ENCODE results near the gene SUFU.

SUFU gene

DNA sequence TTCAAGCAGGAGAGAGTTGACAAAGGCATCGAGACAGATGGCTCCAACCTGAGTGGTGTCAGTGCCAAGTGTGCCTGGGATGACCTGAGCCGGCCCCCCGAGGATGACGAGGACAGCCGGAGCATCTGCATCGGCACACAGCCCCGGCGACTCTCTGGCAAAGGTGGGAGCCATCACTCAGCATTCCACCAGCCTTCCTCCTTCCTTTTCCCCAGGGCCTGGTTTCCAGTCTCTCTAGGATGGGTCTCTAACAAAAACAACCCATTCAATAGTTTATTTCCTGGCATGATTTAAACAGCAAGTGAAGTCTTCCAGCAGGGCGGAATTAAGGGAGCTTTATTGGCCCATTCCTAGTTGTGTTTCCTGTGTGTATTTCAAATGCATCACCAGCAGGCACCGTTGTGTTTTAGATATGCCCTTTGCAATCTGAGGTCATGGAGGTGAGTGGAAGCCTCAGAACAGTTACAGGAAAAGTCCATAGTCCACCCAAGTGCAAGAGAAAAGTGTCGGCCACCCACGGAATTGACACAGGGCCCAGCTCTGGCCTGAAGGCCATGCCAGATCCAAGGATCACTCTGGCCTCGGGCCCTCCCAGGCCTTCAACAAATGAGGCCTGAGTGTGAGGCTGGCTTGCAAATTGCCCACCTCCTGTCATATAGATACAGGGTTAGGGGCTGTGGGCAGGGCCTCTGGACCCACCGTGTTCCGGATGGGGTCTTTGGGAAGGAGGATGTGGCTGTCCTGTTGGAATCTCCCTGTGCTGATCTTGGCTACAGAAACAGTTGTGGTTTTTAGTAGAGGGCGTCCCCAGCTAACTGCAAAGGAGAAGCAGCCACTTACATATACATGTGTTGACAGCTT lies 93.6 kb downstream of the SUFU start:
- no peak for DNase-seq (ENCODE audit: low spot score)

DNA sequence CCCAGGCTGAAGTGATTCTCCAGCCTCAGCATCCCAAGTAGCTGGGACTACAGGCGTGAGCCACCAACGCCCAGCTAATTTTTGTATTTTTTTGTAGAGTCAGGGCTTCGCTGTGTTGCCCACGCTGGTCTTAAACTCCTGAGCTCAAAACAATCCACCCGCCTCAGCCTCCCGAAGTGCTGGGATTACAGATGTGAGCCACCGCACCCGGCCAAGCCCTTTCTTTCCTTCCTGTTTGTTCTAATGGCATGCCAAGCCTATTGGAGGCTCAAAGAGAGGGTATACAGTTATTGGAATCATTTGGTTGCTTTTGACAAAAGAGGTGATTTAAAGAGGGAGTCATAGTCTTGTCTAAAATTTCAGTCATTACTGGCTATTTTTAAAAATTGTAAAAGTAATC lies 94.5 kb downstream of the SUFU start:
- no peak for DNase-seq (ENCODE audit: low spot score)

DNA sequence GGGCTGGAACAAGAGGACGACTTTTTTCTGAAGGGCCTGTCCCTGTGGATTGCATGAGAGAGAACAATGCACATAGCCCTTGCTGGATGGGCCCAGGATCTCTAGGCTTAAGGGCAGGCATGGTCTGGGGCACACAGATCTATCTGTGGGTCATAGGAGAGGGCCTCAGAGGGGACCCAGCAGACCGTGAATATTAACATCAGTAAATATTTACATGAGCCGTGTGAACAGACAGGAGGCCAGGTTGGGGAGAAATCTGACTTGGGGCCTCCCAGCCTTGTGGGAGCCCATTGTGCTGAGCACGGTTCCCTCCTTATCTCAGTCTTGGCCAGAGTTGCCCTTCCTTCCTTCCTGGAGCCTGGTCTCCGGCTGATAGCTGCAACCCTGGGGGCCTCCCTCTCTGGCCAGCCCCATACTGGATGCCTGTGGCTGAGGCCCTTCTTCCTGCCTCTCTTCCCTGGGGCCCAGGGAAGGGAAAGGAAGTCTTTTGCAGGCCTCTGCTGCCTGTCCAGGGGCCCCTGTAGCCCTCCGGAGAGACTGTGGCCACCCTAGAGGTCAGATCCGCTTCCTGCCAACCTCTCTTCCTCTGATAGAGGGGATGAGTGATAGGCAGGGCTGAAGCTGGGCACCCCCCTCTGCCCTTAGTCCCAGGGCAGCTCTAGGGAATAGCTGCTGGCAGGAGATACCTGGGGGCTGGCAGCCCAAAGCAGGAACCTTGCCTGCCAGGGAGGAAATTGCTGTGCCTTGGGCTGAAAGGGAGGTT lies 96.0 kb downstream of the SUFU start:
- DNase-seq (ENCODE audit: low spot score): no peak

DNA sequence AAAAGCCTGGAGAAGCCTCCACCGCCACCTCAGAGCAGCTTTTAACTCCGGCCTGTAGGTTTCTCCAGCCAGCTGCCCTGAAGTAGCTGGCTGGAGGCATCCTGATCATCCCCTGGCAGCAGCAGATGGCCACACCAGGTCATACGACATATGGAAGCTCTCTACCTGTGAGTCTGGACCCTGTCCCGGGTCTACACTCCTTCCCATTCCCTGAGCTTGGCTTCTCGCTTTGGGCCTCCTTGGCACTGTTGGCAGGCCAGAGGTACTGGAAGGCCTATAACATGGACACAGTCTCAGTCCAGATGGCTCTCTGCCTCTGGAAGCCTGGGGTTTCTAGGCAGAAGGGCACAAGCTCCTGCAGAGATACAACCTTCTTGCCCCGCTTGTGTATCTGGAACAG lies 97.0 kb downstream of the SUFU start:
- no peak for DNase-seq (ENCODE audit: low spot score)

DNA sequence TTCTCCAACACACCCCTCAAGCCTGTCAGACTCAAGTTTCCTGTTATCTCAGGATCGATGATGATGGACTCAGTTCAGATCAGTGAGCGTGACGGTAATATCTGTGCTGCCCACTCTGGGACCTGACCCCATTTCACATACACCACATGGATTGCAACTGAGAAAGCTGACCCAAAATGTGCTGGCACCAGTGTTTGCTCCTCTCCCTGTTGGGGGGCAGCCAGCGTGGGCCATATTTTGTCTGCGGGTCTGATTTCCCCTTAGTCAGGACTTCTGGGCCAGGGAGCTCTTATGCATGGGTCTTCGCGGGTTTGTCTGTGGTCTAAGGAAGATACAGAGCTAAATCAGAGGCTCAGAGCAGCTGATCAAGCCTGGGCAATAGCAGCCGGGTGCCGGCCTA lies 97.9 kb downstream of the SUFU start:
- DNase-seq (ENCODE audit: low spot score): no peak

DNA sequence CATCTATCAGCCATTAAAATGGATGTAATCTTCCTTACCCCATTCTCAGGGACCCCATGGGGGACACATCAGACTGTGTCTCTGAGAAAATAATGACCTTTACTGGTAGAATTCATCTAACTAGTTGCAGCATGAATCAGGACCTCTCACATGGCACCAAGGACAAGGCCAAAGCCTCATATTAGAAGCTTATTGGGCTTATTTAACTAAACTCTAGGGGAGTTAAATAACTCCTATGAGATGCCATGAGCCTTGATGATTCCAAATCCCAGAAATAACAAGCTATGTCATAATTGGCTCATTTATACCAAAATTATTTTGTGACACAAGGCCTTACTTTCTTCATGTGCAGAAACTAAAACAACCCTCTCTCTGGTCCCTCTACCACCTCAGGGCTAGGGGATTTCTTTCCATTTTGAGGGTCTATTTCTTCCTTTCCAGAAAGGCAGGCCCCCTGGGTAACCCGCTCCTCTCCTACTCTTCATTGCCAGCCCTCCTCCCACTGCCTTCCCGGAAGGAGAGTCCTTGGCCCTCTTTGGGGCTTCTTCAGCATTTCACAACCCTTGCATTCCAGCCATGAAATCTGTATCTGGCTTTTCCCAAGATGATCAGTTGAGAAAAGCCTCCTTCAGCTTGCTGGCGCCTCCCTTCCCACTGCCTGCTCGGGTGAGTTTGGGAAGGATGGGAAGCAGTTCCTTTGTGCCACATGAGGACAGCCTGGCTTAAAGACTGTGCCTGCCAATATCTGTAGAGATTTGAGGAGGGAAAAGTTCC lies 98.7 kb downstream of the SUFU start:
- DNase-seq (ENCODE audit: low spot score): no peak

DNA sequence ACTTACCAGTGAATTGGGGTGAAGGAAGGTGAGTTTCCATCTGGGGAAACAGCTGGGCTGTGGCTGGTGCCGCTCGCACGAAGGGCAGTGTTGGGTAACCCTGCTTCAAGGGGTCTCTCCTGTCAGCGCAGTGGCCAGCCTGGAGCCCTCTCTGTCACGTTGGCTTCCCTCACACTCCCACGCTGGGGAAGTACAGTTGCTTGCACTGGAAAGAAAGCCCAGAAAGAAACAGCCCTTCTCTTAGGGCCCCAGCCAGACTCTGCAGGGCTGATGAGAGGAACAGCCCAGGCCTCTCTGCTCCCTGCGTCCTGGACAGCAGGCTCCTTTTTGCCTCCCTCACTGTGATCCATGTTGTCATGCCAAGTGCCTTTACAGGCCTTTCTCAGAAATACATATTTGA lies 100.2 kb downstream of the SUFU start:
- DNase-seq (ENCODE audit: low spot score): no peak

DNA sequence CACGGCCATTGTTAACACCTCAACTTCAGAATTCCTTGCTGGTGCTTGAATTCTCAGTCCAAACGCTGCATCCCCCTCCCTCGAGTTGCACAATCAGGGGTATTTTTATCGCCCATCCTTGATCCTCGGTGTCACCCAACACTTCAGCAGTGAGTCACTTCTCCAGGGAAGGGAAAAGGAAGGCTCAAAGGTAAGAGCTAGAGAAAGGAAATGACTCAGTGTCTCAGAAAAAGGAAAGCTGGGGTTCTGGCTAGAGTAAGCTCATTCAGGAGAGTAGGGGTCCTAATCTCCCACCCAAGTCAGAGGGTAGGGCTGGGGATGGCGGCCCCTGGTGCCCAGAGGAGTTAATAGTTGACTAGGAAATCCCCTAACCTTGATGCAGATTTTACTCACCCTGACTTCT lies 100.7 kb downstream of the SUFU start:
- DNase-seq (ENCODE audit: low spot score): no peak

DNA sequence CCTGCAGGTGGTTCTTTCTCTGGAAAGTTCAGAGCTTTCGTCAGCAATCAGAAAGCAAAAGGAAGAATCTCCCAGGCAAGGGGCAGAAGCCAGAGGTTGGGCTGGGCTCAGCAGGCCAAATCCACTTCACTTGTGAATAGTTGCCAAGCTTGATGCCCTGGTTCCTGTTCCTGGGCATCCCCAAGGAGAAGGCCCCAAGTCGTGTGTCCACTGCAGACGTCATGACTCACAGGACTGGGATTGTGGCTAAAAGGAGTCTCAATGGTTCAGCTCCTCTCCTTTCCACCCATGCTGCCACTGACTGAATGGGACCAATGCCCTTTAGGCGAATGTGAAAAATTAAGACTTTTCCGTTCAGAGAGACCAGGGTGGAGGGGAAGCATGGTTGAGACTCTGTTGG lies 101.9 kb downstream of the SUFU start:
- no peak for DNase-seq (ENCODE audit: low spot score)

DNA sequence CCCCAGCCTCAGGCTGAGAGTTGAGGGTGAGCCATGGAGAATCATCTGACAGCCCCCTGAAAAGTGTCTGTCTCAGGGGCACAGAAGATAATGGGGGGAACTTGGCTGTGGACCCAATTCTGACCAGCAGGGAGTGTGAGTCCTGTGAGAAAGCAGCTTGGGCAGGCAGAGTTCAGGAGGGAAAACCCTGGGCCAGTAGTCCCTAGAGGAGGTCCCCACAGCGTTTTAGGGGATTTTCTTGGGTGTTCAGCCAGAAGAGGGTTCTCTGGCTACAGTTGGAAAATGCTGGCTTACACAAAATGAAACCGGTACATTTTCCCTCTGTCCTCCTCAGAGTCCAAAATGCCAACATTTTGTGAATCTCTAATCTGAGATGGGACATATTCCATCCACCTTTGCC lies 104.7 kb downstream of the SUFU start:
- no peak for DNase-seq (ENCODE audit: low spot score)

DNA sequence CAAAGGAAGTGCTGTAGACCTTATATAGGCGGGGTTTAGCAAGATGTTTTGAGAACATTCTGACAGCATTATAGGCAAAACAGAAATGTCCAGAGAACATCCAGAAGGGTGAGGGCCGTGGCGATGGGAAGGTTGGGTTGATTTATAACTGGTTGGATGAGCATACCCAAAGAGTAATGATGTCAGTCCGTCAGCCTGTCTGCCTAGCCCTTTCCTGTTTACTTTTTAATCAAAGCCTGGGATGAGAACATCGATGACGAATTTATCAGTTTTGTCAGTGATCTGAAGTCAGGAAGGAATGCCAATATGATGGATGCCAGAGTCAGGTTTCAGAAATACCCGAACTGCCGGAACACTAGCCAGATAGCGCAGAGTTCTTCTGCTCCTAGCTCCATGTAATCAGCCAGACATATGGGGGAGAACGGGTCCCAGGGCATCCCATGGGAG lies 106.7 kb downstream of the SUFU start:
- DNase-seq (ENCODE audit: low spot score): no peak

DNA sequence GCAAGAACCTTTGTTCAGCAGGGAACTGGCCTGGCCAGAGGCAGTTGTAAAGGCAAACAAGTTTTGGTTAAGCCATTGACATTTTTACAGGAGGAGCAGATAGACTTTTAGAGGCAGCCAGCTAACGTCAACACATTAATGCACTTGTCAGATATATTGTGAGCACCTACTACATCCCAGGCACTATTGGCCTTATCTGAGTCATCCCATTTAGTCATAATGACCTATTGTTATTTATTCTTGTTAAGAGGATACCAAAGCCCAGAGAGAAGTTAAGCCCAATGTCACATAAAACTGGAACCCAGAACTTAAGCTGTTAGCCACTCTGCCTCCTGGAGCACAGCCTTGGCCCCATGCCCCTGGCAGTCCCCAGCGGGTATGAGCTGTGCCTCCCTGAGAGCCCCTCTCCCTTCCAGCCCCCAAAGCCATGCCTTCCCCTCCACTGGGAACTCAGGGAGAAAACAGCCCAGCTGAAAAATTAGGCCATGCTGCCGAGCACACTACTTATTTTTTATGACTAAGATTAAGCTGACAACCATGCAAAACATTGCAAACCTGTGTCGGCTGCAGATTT lies 107.8 kb downstream of the SUFU start:
- DNase-seq (ENCODE audit: low spot score): no peak

DNA sequence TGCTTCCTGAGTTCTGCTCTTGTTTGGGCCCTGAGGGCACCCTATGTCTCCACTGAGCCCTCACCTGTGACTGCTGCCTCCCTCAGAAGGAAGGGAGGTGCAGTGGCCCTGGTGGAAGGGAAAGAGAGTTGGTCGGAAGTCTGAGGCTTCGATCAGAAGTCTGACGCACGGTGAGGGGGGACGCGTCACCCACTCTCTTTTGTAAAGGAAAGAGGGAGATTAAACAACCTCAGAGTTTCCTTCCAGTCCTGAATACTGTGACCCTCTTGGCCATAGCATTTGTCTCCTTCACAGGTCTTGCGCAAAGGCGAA lies 109.1 kb downstream of the SUFU start:
- DNase-seq (ENCODE audit: low spot score): no peak

DNA sequence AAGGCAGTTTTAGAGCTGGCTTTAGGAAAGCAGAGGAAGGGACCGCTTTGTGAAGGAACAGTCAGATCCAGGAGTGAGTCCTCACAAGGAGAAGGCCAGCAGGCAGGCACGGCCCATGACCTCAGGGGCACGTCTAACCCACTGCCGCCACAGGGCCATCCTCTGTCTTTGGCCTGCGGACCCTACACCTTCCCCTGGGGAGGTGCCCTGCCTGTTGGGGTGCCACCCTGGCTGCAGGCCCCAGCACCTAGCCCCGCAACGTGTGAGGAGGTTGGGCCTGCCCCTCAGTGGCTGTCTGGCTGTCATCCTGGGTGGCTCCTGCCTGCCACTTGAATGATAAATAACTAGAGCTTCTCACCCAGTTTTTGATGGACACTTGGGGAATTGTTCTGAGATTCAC lies 109.5 kb downstream of the SUFU start:
- no peak for DNase-seq (ENCODE audit: low spot score)

DNA sequence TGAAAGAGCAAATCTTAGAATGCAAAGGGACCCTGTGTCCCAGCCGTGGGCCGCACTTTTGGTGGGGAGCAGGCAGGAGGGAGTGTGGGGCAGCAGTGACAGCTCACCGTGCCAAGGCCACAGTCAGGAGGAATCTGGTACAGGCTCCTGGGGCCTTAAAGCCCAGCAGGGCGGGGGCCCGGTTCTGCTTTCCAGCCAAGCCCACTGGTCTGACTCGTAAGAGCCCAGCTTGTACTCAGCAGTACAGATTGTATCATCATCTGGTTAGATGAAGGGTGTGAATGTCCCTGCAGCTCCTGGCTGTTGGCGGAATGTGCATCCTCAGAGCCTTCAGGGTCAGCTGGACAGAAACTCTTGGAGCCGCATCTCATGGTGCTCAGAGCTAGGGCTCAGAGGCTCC lies 110.0 kb downstream of the SUFU start:
- no peak for DNase-seq (ENCODE audit: low spot score)

DNA sequence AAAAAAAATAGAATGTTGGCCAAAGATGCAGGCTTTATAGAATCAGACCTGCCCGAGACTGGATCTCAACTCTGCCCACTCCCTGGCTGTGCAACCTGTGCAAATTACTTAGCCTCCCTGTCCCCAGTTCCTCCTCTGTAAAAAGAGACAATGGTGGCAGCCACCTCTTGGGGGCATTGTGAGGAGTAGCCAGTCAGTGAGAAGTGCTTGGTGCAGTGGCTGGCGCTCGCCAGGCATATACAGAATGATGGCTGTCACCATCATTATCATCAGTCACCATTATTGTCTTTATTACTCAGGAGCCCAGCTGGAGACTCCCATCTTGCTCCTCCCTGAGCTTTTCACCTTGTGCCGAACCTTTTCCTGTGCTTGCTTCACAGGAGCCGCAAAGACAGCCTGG lies 111.1 kb downstream of the SUFU start:
- DNase-seq (ENCODE audit: low spot score): no peak

DNA sequence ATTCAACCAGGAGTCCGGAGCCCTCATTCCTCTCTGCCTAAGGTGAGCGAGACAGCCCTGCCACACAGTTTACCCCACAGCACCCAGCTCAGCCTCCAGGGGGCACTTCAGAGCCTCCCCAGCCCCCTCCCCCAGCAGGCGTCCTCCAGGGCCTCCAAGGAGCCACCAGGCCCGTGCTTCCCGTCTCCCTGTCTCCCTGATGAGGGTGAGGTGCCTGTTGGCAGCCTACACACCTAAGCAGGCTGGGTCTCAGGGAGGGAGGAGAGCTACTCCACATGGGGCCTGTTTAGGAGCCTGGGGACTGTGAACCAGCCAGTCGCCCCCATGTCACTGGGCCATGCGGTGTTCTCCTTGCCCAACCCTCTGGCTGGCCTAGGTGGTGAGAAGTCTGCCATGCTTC lies 111.6 kb downstream of the SUFU start:
- DNase-seq (ENCODE audit: low spot score): peak; percentile 60

DNA sequence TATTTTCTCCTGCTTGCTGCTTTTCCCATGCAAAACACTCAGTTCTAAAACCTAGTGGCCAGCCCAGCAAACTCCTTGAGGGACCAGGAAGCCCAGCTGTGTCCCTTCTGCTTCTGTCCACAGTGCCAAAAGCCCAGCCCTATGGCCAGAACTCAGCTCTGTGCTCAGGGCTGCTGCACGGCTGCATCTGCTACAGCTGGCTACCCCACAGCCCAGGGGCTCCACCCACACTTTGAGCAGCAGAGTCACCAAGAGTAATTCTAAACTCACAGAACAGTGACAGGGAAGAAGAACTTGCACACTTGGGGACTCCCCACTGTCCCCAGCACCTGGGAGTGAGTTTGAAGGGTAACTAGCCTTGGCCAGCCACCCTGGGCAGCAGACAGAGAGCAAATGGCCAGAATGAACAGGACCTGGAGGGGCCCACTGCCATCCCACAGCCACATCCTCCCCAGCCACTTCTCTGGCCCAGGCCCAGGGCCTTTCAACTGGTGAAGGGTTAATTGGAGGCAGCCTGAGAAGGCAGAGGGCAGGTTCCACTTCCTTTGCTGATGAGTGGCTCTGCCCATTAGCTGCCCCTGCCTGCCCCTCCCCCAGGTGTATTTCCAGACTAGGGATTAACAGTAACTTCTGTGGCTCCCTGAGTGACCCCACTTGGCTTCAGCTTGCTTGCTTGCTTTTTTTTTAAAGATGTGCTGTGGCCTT lies 112.4 kb downstream of the SUFU start:
- DNase-seq (ENCODE audit: low spot score): no peak

DNA sequence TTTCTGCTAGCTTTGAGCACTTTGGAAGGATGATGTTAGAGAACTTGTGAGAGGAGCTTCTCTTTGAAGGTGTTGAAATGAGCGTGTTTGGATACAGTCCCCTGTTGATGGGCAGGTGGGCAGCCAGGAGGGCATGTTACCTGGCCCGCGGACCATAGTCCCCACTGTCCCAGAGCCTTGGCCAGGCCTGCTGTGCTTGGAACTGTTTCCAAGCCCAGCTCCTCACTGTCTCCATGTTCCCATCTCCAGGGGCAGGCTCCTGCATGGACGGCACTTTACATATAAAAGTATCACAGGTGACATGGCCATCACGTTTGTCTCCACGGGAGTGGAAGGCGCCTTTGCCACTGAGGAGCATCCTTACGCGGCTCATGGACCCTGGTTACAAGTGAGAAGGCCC lies 113.3 kb downstream of the SUFU start:
- DNase-seq (ENCODE audit: low spot score): no peak

DNA sequence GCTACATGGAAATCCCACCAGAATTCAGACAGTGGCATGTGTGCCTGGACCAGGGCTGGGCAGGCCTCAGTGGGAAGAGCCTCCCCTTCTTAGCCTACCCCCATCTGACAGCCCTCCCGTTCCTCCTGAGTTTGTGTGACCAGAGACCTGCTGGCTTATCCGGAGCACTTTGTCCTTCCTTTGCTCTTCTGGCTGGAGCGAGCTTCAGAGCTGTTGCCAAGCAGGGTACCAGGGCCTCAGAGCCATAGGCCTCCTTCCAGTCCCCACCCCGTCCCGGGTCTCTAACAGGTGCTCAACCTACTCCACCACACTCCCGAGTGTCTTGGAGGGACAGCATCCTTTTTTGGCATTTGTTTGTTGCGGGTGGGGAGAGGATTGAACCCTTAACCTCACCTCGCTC lies 114.0 kb downstream of the SUFU start:
- no peak for DNase-seq (ENCODE audit: low spot score)

DNA sequence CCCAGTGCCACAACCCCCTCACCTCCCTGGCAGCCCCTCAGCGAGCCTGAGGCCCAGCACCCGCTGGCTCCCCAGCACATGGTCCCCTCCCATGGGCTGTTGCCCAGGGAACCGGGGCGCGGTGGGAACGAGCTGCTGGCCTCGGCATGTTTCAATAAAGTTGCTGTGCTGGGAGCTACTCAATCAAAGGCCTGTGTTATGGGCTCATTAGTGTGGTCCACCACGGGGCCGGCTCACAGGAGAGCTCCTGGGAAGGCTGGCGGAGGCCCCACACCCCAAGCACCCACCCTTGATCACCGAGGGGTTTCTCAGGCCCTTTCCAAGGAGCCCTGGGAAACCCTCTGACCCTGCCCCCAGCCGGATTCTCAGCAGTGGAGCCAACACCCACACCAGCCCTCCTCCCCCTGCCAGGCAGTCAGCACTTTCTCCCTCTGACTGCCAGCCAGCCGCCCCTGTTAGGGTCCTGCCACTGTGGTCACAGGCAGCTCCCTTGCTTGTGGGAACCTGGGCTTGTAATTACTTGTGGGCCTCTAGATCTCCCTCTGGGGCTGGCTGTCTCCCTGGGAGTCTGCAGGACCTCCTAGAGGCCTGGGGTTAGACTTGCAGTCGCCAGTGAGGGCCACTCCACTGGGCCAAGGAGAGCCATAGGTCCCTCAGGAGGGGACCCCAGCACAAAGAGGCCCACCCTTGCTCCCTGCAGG lies 115.7 kb downstream of the SUFU start:
- no peak for DNase-seq (ENCODE audit: low spot score)

Measured in ecto neural progenitor cell (in vitro differentiated cells).